HCT116 (cell line): ENCODE results near the gene PRC1. TPM values are rescaled to one million over a fixed set of nuclear protein-coding genes. Genes with fewer than 3 reads are reported as not detected.

Source experiments
- ATAC-seq: fragments of 200-7000 bp; cut with Tn5 transposase; 2 replicates; pipeline ENCODE4 v1.9.1; 2020; ENCODE audit warnings: mild to moderate bottlenecking, moderate library complexity
- BruUV-seq: library from RNA; stranded (reverse); fragments of 400-500 nt; replicated peaks from 2 replicates; lab custom pipeline; 2021; lab: Mats Ljungman, UMichigan
- CTCF ChIA-PET: fragments of 300-600 bp; sonication (Branson Sonifier 250); formaldehyde crosslinking; loops from one replicate; lab custom pipeline; 2021; ENCODE audit warnings: antibody characterized with exemption; lab: Charles Lee
- POLR2A ChIA-PET: fragments of 300-600, 350-600 bp; sonication (Branson Sonifier 250); formaldehyde crosslinking; loops from one replicate; lab custom pipeline; 2021; ENCODE audit warnings: antibody characterized with exemption; lab: Charles Lee
- RAD21 ChIA-PET, 2 experiments: fragments of 300-600 bp; sonication (Branson Sonifier 250); formaldehyde crosslinking; loops; one replicate each; lab custom pipeline; 2023; ENCODE audit warnings: low total read pairs in 2 of 2; ENCODE audit not compliant: uncharacterized antibody in 2 of 2, unreplicated experiment in 2 of 2, low non-redundant PET in 1 of 2; lab: Charles Lee
- DNase-seq: peaks from one replicate; pipeline ENCODE4 v3.0.0-alpha.2; 2010; ENCODE audit warnings: low read depth, low spot score
- H2AFZ ChIP-seq: fragments of 200-600 bp; shearing (Covaris generic), sonication (generic); 2 replicates; pipeline ENCODE4 v1.6.1; 2017; ENCODE audit warnings: low read depth, mixed run types, mixed read lengths, antibody characterized with exemption, low read length; ENCODE audit not compliant: poor library complexity, severe bottlenecking
- H3K27ac ChIP-seq: 2 replicates; pipeline ENCODE4 v1.5.1; 2012; ENCODE audit warnings: low read depth, low read length
- H3K27me3 ChIP-seq: fragments of 200-600 bp; sonication (generic); 2 replicates; pipeline ENCODE4 v1.6.1; 2016; ENCODE audit warnings: mixed run types, low read length, mixed read lengths; ENCODE audit not compliant: insufficient read depth
- H3K36me3 ChIP-seq, 2 experiments: fragments of 200-500 bp in 1 of 2; fragments of 200-600 bp in 1 of 2; sonication (Bioruptor generic) in 1 of 2; sonication (generic) in 1 of 2; 2 replicates each; pipeline versions ENCODE4 v1.5.1 to v1.6.1; 2014 to 2016; ENCODE audit warnings: low read length in 2 of 2, inconsistent platforms in 1 of 2, mixed read lengths in 1 of 2, mixed run types in 1 of 2; ENCODE audit not compliant: insufficient read depth in 2 of 2, control insufficient read depth in 1 of 2
- H3K4me1 ChIP-seq, 2 experiments: fragments of 200-600 bp in 1 of 2; sonication (generic) in 1 of 2; 2 replicates each; pipeline versions ENCODE4 v1.5.1 to v1.6.1; 2012 to 2017; ENCODE audit warnings: low read length in 2 of 2, inconsistent platforms in 1 of 2, mild to moderate bottlenecking in 1 of 2, mixed read lengths in 1 of 2, mixed run types in 1 of 2, moderate library complexity in 1 of 2; ENCODE audit not compliant: insufficient read depth in 2 of 2, control insufficient read depth in 1 of 2
- H3K4me2 ChIP-seq: fragments of 200-600 bp; sonication (generic); 2 replicates; pipeline ENCODE4 v1.6.1; 2017; ENCODE audit warnings: mixed run types, low read length, mixed read lengths
- H3K4me3 ChIP-seq, 2 experiments: fragments of 200-600 bp in 1 of 2; sonication (generic) in 1 of 2; replicated peaks in 1 of 2; 2 replicates each; pipeline ENCODE4 v1.5.1; 2011 to 2016; ENCODE audit warnings: low read length in 2 of 2, control low read depth in 1 of 2, low read depth in 1 of 2, mild to moderate bottlenecking in 1 of 2, mixed read lengths in 1 of 2, mixed run types in 1 of 2
- H3K79me2 ChIP-seq: fragments of 200-600 bp; sonication (generic); 2 replicates; pipeline ENCODE4 v1.6.1; 2017; ENCODE audit warnings: mild to moderate bottlenecking, mixed run types, low read length, moderate library complexity, mixed read lengths; ENCODE audit not compliant: insufficient read depth
- H3K9ac ChIP-seq: fragments of 200-600 bp; sonication (generic); 2 replicates; pipeline ENCODE4 v1.6.1; 2016; ENCODE audit warnings: low read length, mixed read lengths
- H3K9me2 ChIP-seq: fragments of 200-600 bp; sonication (generic), shearing (Covaris generic); 2 replicates; pipeline ENCODE4 v1.6.1; 2017; ENCODE audit warnings: mixed run types, mild to moderate bottlenecking, moderate library complexity; ENCODE audit not compliant: insufficient read depth
- H3K9me3 ChIP-seq, 2 experiments: fragments of 200-500 bp in 1 of 2; fragments of 200-600 bp in 1 of 2; sonication (Bioruptor generic) in 1 of 2; sonication (generic) in 1 of 2; 2 replicates each; pipeline ENCODE4 v1.6.1; 2014 to 2017; ENCODE audit warnings: low read length in 2 of 2, mixed read lengths in 2 of 2, inconsistent platforms in 1 of 2, low read depth in 1 of 2, mild to moderate bottlenecking in 1 of 2, mixed run types in 1 of 2, moderate library complexity in 1 of 2; ENCODE audit not compliant: control insufficient read depth in 1 of 2, insufficient read depth in 1 of 2
- H4K20me1 ChIP-seq: fragments of 200-600 bp; sonication (generic), shearing (Covaris generic); 2 replicates; pipeline ENCODE4 v1.6.1; 2017; ENCODE audit warnings: mixed run types, mild to moderate bottlenecking, moderate library complexity; ENCODE audit not compliant: insufficient read depth
- CBX3 ChIP-seq: IDR thresholded peaks from 2 replicates; pipeline ENCODE4 v1.6.1; 2012; ENCODE audit warnings: low read depth
- EGR1 ChIP-seq: IDR thresholded peaks from 2 replicates; pipeline ENCODE4 v1.6.1; 2012; ENCODE audit warnings: low read depth
- EZH2 ChIP-seq: fragments of 200-600 bp; sonication (generic); IDR thresholded peaks from 2 replicates; pipeline ENCODE4 v1.6.1; 2017; ENCODE audit warnings: antibody characterized with exemption, mixed run types
- FOSL1 ChIP-seq: IDR thresholded peaks from 2 replicates; pipeline ENCODE4 v1.6.1; 2012; ENCODE audit warnings: low read depth
- JUND ChIP-seq: IDR thresholded peaks from 2 replicates; pipeline ENCODE4 v1.6.1; 2012
- MAX ChIP-seq: IDR thresholded peaks from 2 replicates; pipeline ENCODE4 v1.6.1; 2012
- POLR2AphosphoS5 ChIP-seq: IDR thresholded peaks from 2 replicates; pipeline ENCODE4 v1.6.1; 2011; ENCODE audit warnings: mild to moderate bottlenecking, low read depth, low read length, moderate library complexity
- RAD21 ChIP-seq: IDR thresholded peaks from 2 replicates; pipeline ENCODE4 v1.6.1; 2012; ENCODE audit warnings: low read depth, mild to moderate bottlenecking
- REST ChIP-seq: IDR thresholded peaks from 2 replicates; pipeline ENCODE4 v1.6.1; 2012; ENCODE audit warnings: low read depth
- SIN3A ChIP-seq: IDR thresholded peaks from 2 replicates; pipeline ENCODE4 v1.6.1; 2012; ENCODE audit warnings: low read depth
- SP1 ChIP-seq: IDR thresholded peaks from 2 replicates; pipeline ENCODE4 v1.6.1; 2012; ENCODE audit warnings: low read depth
- SRF ChIP-seq: IDR thresholded peaks from 2 replicates; pipeline ENCODE4 v1.6.1; 2012; ENCODE audit warnings: low read depth
- ZFX ChIP-seq: fragments of 450-650 bp; IDR thresholded peaks from 2 replicates; pipeline ENCODE4 v1.6.1; 2017
- ZNF274 ChIP-seq: fragments of 200-500 bp; sonication (Bioruptor generic); IDR thresholded peaks from 2 replicates; pipeline ENCODE4 v1.6.1; 2014; ENCODE audit warnings: mild to moderate bottlenecking, low read depth, low read length, inconsistent platforms
- intact Hi-C: fragments of 100-400 bp; cut with micrococcal nuclease; formaldehyde crosslinking; loops from 2 replicates; pipeline ENCODE4 v1.10.0; 2022
- total RNA-seq: library from RNA; stranded (reverse); gene quantifications from one replicate; pipeline ENCODE4 v1.2.1, GENCODE V29; 2021; ENCODE audit not compliant: unreplicated experiment

Gene PRC1
- total RNA-seq, 1 experiment from 2014 or later, result 186 TPM

GRCh38 chr15:90941038-90941437 is 53.3 kb downstream of the PRC1 start:
- no peak for DNase-seq
- peaks cover 12% of the 10 kb centered on the region; the same call in 1 of the 2 replicates for H3K79me2 ChIP-seq
- H3K9me3 ChIP-seq, result no peaks in the 10 kb centered on the region
- ChIA-PET POLR2A (no interaction called here), RAD21 (no interaction called here), CTCF (interaction anchor here (1.5 kb wide), 1 partner anchor 92 kb away, joined by 3 read pairs; no protein-coding TSS in a partner anchor)
- H3K36me3 ChIP-seq, result peaks cover 29 to 41% of the 10 kb centered on the region in 2 experiments
- no TSS peak for BruUV-seq
- ATAC-seq, result no peak
- no peaks in the 10 kb centered on the region for H3K9me2 ChIP-seq
- H4K20me1 ChIP-seq, result no peaks in the 10 kb centered on the region
- H3K4me1 ChIP-seq, result peaks cover 3 to 6% of the 10 kb centered on the region in 2 experiments; a peak in 3 of 4 replicates
- H3K9ac ChIP-seq, result no peak overlapping the region
- H3K4me2 ChIP-seq, result no peak overlapping the region
- H3K27ac ChIP-seq, result no peak overlapping the region
- H3K27me3 ChIP-seq, result no peaks in the 10 kb centered on the region
- TF ChIP-seq SRF, result no peak
- TF ChIP-seq FOSL1, result no peak
- no peak for TF ChIP-seq EGR1
- TF ChIP-seq EZH2, result no peak
- no peak for TF ChIP-seq MAX
- TF ChIP-seq ZFX, result no peak
- TF ChIP-seq ZNF274, result no peak
- TF ChIP-seq SP1, result no peak
- no peak for TF ChIP-seq REST
- no peak for TF ChIP-seq JUND
- TF ChIP-seq RAD21, result no peak
- TF ChIP-seq CBX3, result no peak
- TF ChIP-seq POLR2AphosphoS5, result no peak
- no peak for TF ChIP-seq SIN3A
- intact Hi-C loops, result no loop called here
- no peak overlapping the region for H2AFZ ChIP-seq
- no peak overlapping the region for H3K4me3 ChIP-seq
